Activated CD8-positive, alpha-beta memory T cell treated with anti-CD3 and anti-CD28 coated beads for 4 hours (primary cell): ENCODE data around the gene LTBP1.
"Not testable (repeated sequence)": the region's sequence is repeated elsewhere in the genome, so short reads cannot be mapped to it uniquely, and the experiment has no call there.

Experiments
- DNase-seq, 2 donors: peaks; one replicate each; pipeline ENCODE4 v3.0.0-alpha.2; 2020; ENCODE audit warnings: low read depth in 2 of 2

The LTBP1 gene

GRCh38 chr2:33342171-33342570 is 395.4 kb downstream of the LTBP1 start:
- DNase-seq = no peak

DNA sequence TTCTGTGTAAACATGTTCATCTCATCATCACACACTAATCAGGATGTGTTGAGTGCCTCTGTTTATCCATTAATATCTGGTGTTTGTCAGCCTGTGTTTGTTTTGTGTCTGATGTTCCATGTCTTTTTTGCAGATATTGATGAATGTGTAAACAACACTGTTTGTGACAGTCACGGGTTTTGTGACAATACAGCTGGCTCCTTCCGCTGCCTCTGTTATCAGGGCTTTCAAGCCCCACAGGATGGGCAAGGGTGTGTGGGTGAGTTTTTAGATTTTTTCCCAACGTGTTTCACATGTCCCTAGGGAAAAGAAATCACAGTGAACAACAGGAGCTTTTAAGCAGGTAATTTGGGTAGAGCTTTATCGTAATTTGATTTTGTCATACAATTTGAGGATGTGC is 396.0 kb downstream of the LTBP1 start:
- no peak for DNase-seq

- DNase-seq = no peak
These were observed 396.7 kb downstream of the LTBP1 start for GRCh38 chr2:33343387-33343895.

- no peak for DNase-seq
These were observed 397.5 kb downstream of the LTBP1 start for GRCh38 chr2:33344230-33344629.

DNA sequence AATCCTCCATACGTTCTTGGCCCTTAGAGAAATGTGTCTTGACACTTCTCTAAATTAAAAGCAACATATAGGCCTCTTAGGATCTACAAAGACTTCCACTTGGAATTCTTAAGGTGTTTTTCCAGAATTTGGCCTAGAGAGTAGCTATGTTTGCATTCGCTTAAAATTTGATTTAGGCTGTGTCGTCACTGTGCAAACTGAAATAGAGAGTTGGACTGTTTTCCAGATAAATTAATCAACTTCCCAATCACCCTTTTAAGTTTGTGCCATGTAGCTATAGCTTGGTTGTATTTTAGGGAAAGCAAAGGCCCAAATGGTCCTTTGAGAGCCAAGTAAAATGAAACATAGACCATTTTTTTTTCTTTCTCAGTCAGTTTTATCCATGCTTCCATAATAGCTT is 401.1 kb downstream of the LTBP1 start:
- no peak for DNase-seq

DNA sequence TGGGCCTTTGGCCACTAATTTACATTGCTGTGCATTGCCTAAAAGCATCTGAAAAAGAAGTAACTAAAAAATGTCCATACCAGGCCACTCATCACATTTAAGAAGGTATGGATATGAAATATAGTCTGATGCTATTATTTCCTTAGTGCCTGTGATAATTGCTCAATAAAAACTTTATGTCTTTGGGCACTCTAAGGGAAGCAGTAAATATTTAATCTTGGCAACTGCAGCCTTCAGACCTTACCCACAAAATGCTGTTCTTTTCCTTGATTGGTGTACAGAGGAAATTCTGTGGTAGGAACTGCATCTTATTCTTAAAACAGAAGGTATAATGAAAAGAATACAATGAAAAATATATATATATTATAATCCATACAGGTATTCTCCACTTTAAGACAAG is 403.9 kb downstream of the LTBP1 start:
- no peak for DNase-seq

DNA sequence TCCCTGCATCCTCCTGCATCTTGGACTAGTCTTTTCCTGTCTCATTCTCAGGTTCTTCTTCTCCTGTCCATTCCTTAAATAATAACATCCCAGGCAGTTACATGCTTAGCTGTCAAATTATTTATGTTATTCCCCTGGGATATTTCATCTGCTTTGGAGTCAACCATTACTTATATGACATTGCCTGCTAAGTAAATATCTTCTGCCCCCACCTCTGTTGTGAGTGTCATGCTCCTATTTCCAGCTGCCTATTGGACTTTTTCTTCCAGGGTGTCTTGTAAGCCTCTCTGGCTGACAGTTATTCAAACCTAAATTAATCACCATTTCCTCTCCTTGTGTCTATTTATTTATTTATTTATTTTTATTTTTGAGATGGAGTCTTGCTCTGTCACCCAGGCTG is 405.0 kb downstream of the LTBP1 start:
- DNase-seq = no peak

DNA sequence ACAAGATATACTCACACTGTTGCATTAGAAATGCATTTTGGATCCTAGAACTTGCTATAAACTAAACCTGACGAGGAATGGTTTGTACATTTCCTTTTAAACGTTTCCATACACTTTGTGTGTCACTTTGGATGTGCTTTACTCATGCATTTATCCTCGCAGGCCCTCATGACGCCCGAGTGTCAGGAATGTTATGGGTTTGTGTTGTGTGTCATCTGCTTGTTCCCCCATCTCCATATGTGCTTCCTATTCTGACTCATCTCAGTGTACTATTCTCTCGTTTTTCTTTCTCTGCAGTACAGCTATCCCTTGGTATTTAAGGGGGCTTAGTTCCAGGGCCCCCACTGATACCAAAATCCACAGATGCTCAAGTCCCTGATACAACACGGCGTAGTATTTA is 408.2 kb downstream of the LTBP1 start:
- DNase-seq = no peak

DNA sequence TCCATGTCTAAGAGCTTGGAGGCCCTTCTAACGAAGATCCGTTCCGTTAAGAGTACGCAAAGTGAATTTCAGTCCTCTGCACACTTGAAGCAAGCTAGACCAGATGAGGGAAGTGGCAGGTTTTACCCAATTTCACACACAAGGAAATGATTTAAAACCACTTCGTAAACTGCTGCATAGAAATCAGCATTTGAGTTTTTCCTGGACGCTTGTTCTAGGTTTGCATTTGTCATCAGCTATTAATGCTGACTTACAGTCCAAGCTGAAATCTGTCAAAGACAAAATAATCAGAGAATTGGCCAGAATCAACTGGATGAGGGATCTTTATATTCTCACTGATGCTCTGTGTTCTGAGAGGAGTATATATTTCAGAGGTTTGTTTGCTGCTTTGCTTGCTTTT is 412.1 kb downstream of the LTBP1 start:
- no peak for DNase-seq

DNA sequence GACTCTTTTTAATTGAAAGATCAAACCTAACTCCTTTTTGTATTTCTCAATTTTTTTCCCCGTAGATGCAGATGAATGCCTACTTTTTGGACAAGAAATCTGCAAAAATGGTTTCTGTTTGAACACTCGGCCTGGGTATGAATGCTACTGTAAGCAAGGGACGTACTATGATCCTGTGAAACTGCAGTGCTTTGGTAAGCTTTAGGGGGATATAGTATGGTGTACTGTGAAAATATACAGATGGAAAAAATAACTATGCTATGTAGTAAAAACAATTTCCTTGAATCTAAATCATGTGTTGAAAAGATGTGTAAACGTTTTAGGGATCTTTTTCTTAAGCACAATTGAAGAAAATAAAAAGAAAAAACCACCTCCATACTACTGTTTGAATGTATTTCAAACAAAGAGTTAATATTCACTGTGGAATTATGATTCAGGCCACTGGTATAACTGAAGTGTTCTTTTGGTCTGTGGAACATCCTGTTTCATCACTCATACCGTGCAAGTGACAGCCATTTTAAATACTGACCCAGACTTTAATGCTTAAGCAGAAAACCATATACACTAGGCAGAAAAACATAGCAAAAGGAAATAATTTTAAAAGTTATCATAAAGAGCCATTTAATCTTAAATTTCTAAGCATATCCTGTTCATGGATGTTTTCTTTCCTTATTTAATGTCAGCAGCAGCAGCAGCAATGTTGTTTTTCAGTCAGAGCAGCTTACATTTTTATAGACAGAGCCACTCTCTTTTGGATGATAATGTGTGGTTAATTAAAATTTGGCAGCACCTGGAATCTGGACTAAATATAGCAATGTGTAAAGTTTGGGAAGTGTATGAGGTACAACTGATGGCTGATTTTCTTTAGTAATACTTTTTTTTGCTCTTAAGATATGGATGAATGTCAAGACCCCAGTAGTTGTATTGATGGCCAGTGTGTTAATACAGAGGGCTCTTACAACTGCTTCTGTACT is 416.9 kb downstream of the LTBP1 start:
- DNase-seq = no peak

- DNase-seq = no peak
These were observed 418.7 kb downstream of the LTBP1 start for GRCh38 chr2:33365264-33365970.

DNA sequence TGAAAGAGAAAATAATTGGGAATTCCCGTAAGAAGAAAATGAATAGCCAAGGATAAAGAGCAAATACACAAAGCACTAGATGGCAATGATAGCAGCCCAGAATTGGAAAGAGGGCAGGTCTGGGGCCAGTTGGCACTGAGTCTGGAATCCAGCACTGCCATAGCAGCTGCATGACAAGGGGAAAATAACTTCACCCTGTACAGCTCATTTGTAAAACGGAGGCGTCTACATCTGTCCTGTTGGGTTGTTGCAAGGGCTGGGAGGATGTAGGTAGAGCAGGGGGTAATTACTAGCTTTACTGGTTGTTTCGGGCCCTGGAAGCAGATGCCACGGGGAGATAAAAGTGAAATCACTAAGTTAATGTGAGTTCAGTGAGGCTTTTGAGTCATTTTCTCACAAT is 419.7 kb downstream of the LTBP1 start:
- no peak for DNase-seq

GRCh38 chr2:33368524-33368923 is 421.8 kb downstream of the LTBP1 start:
- DNase-seq = not testable (repeated sequence)

- no peak for DNase-seq
These were observed 422.4 kb downstream of the LTBP1 start for GRCh38 chr2:33369191-33369590.

- no peak for DNase-seq
These were observed 424.0 kb downstream of the LTBP1 start for GRCh38 chr2:33370636-33371265.

- no peak for DNase-seq
These were observed 424.7 kb downstream of the LTBP1 start for GRCh38 chr2:33371304-33372090.

- DNase-seq = no peak
These were observed 426.3 kb downstream of the LTBP1 start for GRCh38 chr2:33372940-33373553.

GRCh38 chr2:33373986-33374385 is 427.2 kb downstream of the LTBP1 start:
- no peak for DNase-seq

GRCh38 chr2:33375054-33375453 is 428.3 kb downstream of the LTBP1 start:
- no peak for DNase-seq

DNA sequence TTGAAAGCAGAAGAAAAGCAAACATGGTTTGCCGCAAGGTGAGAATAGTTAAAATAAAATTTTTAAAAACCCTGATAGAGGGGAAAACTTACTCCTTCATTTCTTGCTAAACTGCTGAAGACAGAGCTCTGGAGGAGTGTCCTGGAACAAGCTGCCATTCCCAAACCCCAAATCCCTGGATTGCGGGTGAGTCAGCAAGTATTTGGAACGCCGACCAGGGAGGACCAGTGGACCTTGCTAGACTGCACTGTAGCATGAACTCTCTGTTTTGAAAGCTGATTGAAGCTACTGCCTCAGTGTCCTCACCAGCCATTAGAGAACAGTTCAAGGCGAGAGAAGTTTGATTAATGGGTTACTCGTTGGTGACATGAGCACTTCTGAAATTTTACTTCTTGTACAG is 430.3 kb downstream of the LTBP1 start:
- no peak for DNase-seq

GRCh38 chr2:33378556-33379210 is 431.9 kb downstream of the LTBP1 start:
- DNase-seq = no peak
